MCF 10A (cell line): Measurements from ENCODE around the gene FGGY. TPM values are rescaled to one million over a fixed set of nuclear protein-coding genes. Genes with fewer than 3 reads are reported as not detected.

Experiments used
- BruUV-seq: library from RNA; stranded (reverse); fragments of 400-500 nt; replicated peaks from 2 replicates; lab custom pipeline; 2021; lab: Mats Ljungman, UMichigan
- CTCF ChIA-PET: fragments of 300-600 bp; sonication (Branson Sonifier 250); formaldehyde crosslinking; extraction: SDS; loops from one replicate; lab custom pipeline; 2021; ENCODE audit warnings: antibody characterized with exemption, inconsistent platforms; lab: Yijun Ruan, JAX
- POLR2A ChIA-PET: fragments of 300-600, 350-650 bp; sonication (Branson Sonifier 250); formaldehyde crosslinking; extraction: SDS; loops from one replicate; lab custom pipeline; 2020; ENCODE audit warnings: antibody characterized with exemption, inconsistent platforms; lab: Yijun Ruan, JAX
- DNase-seq: peaks from one replicate; pipeline ENCODE4 v3.0.0-alpha.2; 2018; ENCODE audit not compliant: unreplicated experiment
- H3K27ac Mint-ChIP-seq: one replicate; pipeline ENCODE4 v1.8.0; 2022; ENCODE audit warnings: mild to moderate bottlenecking, low read depth, mixed read lengths; ENCODE audit not compliant: unreplicated experiment
- H3K27me3 Mint-ChIP-seq: one replicate; pipeline ENCODE4 v1.8.0; 2022; ENCODE audit warnings: mixed read lengths; ENCODE audit not compliant: insufficient read depth, unreplicated experiment
- H3K36me3 Mint-ChIP-seq: one replicate; pipeline ENCODE4 v1.8.0; 2022; ENCODE audit warnings: mild to moderate bottlenecking, moderate library complexity, mixed read lengths; ENCODE audit not compliant: insufficient read depth, unreplicated experiment
- H3K4me1 Mint-ChIP-seq: one replicate; pipeline ENCODE4 v1.8.0; 2022; ENCODE audit warnings: mixed read lengths; ENCODE audit not compliant: insufficient read depth, unreplicated experiment
- H3K4me3 Mint-ChIP-seq: one replicate; pipeline ENCODE4 v1.8.0; 2022; ENCODE audit warnings: mild to moderate bottlenecking, moderate library complexity, mixed read lengths; ENCODE audit not compliant: unreplicated experiment
- H3K9me3 Mint-ChIP-seq: one replicate; pipeline ENCODE4 v1.8.0; 2022; ENCODE audit warnings: mixed read lengths; ENCODE audit not compliant: unreplicated experiment
- intact Hi-C: fragments of 100-400 bp; cut with micrococcal nuclease; formaldehyde crosslinking; loops from 2 replicates; pipeline ENCODE4 v1.14.1; 2022
- total RNA-seq: library from RNA; stranded (reverse); gene quantifications from 2 replicates; pipeline ENCODE4 v1.2.3, GENCODE V29; 2022
- TF ChIP-seq, protein P1 (sequence below): fragments of 200-600 bp; IDR thresholded peaks from one replicate; pipeline ENCODE4 v1.8.0; 2022; ENCODE audit warnings: antibody characterized with exemption, mild to moderate bottlenecking; ENCODE audit not compliant: unreplicated experiment

The FGGY gene
- total RNA-seq, 1 experiment from 2014 or later = 10.6 TPM

DNA sequence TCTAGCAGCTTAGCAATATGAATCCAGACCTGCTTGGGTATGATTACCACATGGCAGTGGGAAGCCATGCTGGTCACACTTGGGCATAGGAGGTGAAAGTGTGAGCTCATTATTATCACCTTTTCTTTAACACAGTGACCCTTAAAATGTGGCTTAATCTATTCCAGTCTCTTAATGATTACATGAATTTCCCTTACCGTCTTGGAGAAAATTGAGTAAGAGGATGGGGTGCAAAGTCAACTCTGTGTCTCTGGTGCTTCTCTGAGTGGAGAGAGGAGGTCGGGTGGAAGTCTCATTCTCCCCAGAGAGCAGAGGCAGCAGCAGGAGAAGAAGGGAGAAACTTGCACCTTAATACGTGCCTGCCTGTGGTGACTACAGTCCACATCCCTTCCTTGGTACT lies 91.3 kb downstream of the FGGY start:
- CTCF ChIA-PET = interaction anchor here (0.6 kb wide), 1 partner anchor 371 kb away, joined by 4 read pairs; no protein-coding TSS in a partner anchor
- no peak overlapping the region for H3K27ac Mint-ChIP-seq
- TF ChIP-seq, protein P1, sequence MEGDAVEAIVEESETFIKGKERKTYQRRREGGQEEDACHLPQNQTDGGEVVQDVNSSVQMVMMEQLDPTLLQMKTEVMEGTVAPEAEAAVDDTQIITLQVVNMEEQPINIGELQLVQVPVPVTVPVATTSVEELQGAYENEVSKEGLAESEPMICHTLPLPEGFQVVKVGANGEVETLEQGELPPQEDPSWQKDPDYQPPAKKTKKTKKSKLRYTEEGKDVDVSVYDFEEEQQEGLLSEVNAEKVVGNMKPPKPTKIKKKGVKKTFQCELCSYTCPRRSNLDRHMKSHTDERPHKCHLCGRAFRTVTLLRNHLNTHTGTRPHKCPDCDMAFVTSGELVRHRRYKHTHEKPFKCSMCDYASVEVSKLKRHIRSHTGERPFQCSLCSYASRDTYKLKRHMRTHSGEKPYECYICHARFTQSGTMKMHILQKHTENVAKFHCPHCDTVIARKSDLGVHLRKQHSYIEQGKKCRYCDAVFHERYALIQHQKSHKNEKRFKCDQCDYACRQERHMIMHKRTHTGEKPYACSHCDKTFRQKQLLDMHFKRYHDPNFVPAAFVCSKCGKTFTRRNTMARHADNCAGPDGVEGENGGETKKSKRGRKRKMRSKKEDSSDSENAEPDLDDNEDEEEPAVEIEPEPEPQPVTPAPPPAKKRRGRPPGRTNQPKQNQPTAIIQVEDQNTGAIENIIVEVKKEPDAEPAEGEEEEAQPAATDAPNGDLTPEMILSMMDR = no peak
- DNase-seq = no peak
- no TSS peak for BruUV-seq
- no peaks in the 10 kb centered on the region for H3K36me3 Mint-ChIP-seq
- H3K9me3 Mint-ChIP-seq = no peaks in the 10 kb centered on the region
- H3K27me3 Mint-ChIP-seq = no peaks in the 10 kb centered on the region
- intact Hi-C loops = no loop called here
- no peak overlapping the region for H3K4me3 Mint-ChIP-seq
- POLR2A ChIA-PET = interaction anchor here (0.8 kb wide), 1 partner anchor 13 kb away, joined by 3 read pairs; no protein-coding TSS in a partner anchor
- H3K4me1 Mint-ChIP-seq = peaks cover 8% of the 10 kb centered on the region

DNA sequence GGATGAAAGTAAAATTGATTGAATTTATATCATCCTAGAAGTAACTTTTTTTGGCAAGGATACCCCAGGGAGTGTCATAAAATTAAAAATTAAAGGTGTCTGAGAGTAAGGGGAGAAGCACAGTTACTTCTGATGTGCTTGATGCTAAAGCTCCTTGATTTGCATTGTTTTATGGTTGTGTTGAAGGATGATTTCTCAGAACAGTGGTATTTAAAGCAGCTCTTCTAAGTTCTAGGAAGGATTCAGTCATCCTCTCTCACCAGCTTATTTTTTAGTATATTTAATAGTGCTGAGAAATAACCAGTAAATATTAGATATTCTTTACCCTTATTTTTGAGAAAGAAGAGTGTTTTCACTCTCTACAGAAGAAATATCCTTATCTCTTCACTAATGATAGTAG lies 93.0 kb downstream of the FGGY start:
- intact Hi-C loops = no loop called here
- no peaks in the 10 kb centered on the region for H3K27me3 Mint-ChIP-seq
- H3K36me3 Mint-ChIP-seq = no peaks in the 10 kb centered on the region
- H3K9me3 Mint-ChIP-seq = no peaks in the 10 kb centered on the region
- peaks cover 8% of the 10 kb centered on the region for H3K4me1 Mint-ChIP-seq
- BruUV-seq = no TSS peak
- ChIA-PET CTCF (no interaction called here), POLR2A (interaction anchor here (0.6 kb wide), 1 partner anchor 701 kb away, joined by 3 read pairs; no protein-coding TSS in a partner anchor)
- no peak overlapping the region for H3K4me3 Mint-ChIP-seq
- no peak overlapping the region for H3K27ac Mint-ChIP-seq
- TF ChIP-seq, protein P1 = no peak
- no peak for DNase-seq

DNA sequence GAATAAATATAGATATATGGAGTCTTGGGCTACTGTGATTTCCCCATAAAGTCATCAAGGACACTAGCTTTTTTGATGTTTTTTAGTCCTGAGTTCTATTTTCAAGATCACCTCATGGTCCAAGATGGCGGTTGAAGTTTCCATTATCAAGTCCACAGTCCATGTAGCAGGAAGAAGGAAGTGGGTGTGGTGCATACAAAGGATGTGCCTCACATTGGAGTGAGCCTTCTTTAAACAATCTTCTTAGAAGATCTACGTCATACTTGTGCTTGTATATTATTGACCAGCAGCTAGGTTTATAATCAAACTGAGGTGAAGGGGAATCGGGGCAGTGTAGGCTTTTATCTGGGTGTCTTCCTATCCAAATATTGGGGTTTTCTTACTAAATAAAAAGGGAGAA lies 93.4 kb downstream of the FGGY start:
- TF ChIP-seq, protein P1 = no peak
- no peak overlapping the region for H3K27ac Mint-ChIP-seq
- no peaks in the 10 kb centered on the region for H3K36me3 Mint-ChIP-seq
- POLR2A ChIA-PET = interaction anchor here (0.6 kb wide), 1 partner anchor 702 kb away, joined by 3 read pairs; no protein-coding TSS in a partner anchor
- CTCF ChIA-PET = interaction anchor here (0.6 kb wide), 1 partner anchor 108 kb away, joined by 3 read pairs; no protein-coding TSS in a partner anchor
- H3K9me3 Mint-ChIP-seq = no peaks in the 10 kb centered on the region
- H3K27me3 Mint-ChIP-seq = no peaks in the 10 kb centered on the region
- no peak for DNase-seq
- H3K4me3 Mint-ChIP-seq = no peak overlapping the region
- peaks cover 8% of the 10 kb centered on the region for H3K4me1 Mint-ChIP-seq
- intact Hi-C loops = no loop called here
- no TSS peak for BruUV-seq

DNA sequence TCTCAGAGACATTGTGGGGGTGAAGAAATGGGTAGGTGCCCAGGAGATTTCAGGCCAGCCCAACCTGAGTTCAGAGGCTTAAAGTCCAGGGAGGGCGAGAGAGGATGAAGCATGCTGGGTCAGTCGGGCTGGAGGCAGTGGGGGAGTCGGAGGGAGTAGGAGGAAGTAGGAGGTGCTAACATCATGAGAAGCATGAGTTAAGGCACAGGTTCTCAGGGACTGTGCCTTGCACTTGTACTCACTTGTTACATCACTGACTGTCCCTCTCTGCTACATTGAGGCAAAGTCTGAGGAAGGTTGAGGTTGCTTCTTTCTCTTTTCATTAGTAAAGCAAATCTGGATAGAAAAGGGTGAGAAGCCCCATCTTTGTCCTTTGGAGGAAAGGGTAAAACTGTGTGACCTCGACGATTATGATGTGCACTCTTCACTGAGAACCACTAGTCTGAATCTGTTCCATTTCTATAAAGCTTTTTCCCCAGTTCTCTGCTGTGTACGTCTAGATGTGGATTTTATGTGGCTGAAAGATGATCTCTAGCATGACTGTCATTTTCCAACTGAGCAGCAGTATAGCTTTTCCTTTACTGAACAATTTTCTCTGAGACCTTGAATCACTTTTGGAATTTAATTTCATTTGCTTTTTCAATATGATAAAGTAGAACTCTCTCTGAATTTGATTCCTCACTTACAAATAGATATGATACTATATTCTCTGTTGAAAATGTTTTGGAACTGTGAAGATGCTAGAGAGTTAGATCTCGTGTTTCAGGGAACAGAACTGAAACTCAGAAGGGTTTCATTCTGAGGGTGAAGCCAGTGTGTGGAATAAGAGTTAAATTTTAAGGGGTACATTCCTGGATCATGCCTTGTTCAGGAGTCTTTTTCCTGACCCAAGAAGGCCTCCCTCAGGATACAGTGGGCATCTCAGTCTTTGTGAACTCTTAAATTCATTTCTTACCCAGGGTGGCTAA lies 94.6 kb downstream of the FGGY start:
- intact Hi-C loops = no loop called here
- no peaks in the 10 kb centered on the region for H3K9me3 Mint-ChIP-seq
- POLR2A ChIA-PET = no interaction called here
- no peak overlapping the region for H3K4me3 Mint-ChIP-seq
- peaks cover 8% of the 10 kb centered on the region for H3K4me1 Mint-ChIP-seq
- no peak overlapping the region for H3K27ac Mint-ChIP-seq
- CTCF ChIA-PET = interaction anchor here (0.6 kb wide), 1 partner anchor 107 kb away, joined by 3 read pairs; no protein-coding TSS in a partner anchor
- no peaks in the 10 kb centered on the region for H3K36me3 Mint-ChIP-seq
- no peaks in the 10 kb centered on the region for H3K27me3 Mint-ChIP-seq
- DNase-seq = no peak
- no TSS peak for BruUV-seq
- TF ChIP-seq, protein P1 = no peak
